Uterus (tissue), 4 donors: ENCODE data around the gene ARMH3. TPM values are rescaled to one million over a fixed set of nuclear protein-coding genes. Genes with fewer than 3 reads are reported as not detected.

ENCODE experiments used
- DNase-seq, 2 donors: peaks; one replicate each; pipeline ENCODE4 v3.0.0-alpha.2; 2019 to 2020
- H3K27ac ChIP-seq, 2 donors: fragments of 200-600 bp; sonication (generic); 1 replicate in 1 of 2; 2 replicates in 1 of 2; pipeline ENCODE4 v1.5.1; 2016 to 2018
- H3K27me3 ChIP-seq, 2 donors: fragments of 200-600 bp; sonication (generic); one replicate each; pipeline ENCODE4 v1.5.1; 2018 to 2019; ENCODE audit warnings: control low read depth in 1 of 2
- H3K36me3 ChIP-seq, 2 donors: fragments of 200-600 bp; sonication (generic); one replicate each; pipeline ENCODE4 v1.5.1; 2019; ENCODE audit warnings: control low read depth in 1 of 2
- H3K4me1 ChIP-seq, 2 donors: fragments of 200-600 bp; sonication (generic); one replicate each; pipeline ENCODE4 v1.5.1; 2018 to 2019; ENCODE audit warnings: control low read depth in 1 of 2
- H3K4me3 ChIP-seq, 2 donors: fragments of 200-600 bp; sonication (generic); 1 replicate in 1 of 2; 2 replicates in 1 of 2; pipeline ENCODE4 v1.5.1; 2018 to 2019; ENCODE audit warnings: mild to moderate bottlenecking in 1 of 2
- H3K9me3 ChIP-seq, 2 donors: fragments of 200-600 bp; sonication (generic); one replicate each; pipeline ENCODE4 v1.5.1; 2019; ENCODE audit warnings: control low read depth in 1 of 2
- CTCF ChIP-seq, 4 experiments: fragments of 200-600 bp in 2 of 4; fragments of 450-650 bp in 2 of 4; sonication (generic) in 2 of 4; IDR thresholded peaks; one replicate each; pipeline ENCODE4 v1.5.1; 2016 to 2019; ENCODE audit warnings: antibody characterized with exemption in 4 of 4, mild to moderate bottlenecking in 2 of 4, moderate library complexity in 1 of 4
- POLR2A ChIP-seq, 2 donors: fragments of 450-650 bp; IDR thresholded peaks; one replicate each; pipeline ENCODE4 v1.6.1; 2016; ENCODE audit warnings: antibody characterized with exemption in 2 of 2, mild to moderate bottlenecking in 1 of 2, moderate library complexity in 1 of 2
- intact Hi-C: fragments of 100-400 bp; cut with DNase I; formaldehyde crosslinking; loops from one replicate; pipeline ENCODE4 v1.15.1; 2023; ENCODE audit warnings: low total_unique reads
- total RNA-seq, 4 donors: library from RNA; depleted of rRNA in 3 of 4; stranded (reverse); fragments of >200 nt in 3 of 4; gene quantifications; one replicate each; pipeline versions ENCODE4 v1.1.0 to v1.2.4, GENCODE V29; 2014 to 2023
- donor health status: DM: yes; HTN: yes; CAD: no.

ARMH3 gene
- total RNA-seq, 4 donors from 2014 or later, result 10.6 to 29.8 (median 20.9) TPM

- Histone ChIP-seq H3K27me3 (no peaks in the 10 kb centered on the region), H3K4me3 (no peak overlapping the region), H3K36me3 (no peaks in the 10 kb centered on the region), H3K4me1 (no peaks in the 10 kb centered on the region), H3K9me3 (no peaks in the 10 kb centered on the region), H3K27ac (no peak overlapping the region)
- DNase-seq, result no peak
- TF ChIP-seq CTCF (IDR thresholded peaks at IDR 0.05), result no peak
- no peak for TF ChIP-seq POLR2A (IDR thresholded peaks at IDR 0.05)
- intact Hi-C loops, result no loop called here
Measured at GRCh38 chr10:102086196-102086595, 30.2 kb upstream of the ARMH3 start.

- H3K9me3 ChIP-seq, result no peaks in the 10 kb centered on the region
- H3K27me3 ChIP-seq, result no peaks in the 10 kb centered on the region
- DNase-seq, result no peak
- TF ChIP-seq CTCF (IDR thresholded peaks at IDR 0.05) (no peak), POLR2A (IDR thresholded peaks at IDR 0.05) (no peak)
- intact Hi-C loops, result no loop called here
- no peak overlapping the region for H3K27ac ChIP-seq
- no peaks in the 10 kb centered on the region for H3K36me3 ChIP-seq
- no peaks in the 10 kb centered on the region for H3K4me1 ChIP-seq
- H3K4me3 ChIP-seq, result no peak overlapping the region
Measured at GRCh38 chr10:102085336-102085735, 29.4 kb upstream of the ARMH3 start.

GRCh38 chr10:102083541-102083940 lies 27.6 kb upstream of the ARMH3 start:
- Histone ChIP-seq H3K27ac (no peak overlapping the region), H3K27me3 (no peaks in the 10 kb centered on the region), H3K4me3 (no peak overlapping the region), H3K4me1 (no peaks in the 10 kb centered on the region), H3K36me3 (no peaks in the 10 kb centered on the region), H3K9me3 (no peaks in the 10 kb centered on the region)
- intact Hi-C loops, result no loop called here
- DNase-seq, result no peak
- TF ChIP-seq POLR2A (IDR thresholded peaks at IDR 0.05) (no peak), CTCF (IDR thresholded peaks at IDR 0.05) (no peak)

GRCh38 chr10:102072673-102073527 lies 16.9 kb upstream of the ARMH3 start:
- H3K4me1 ChIP-seq, result no peaks in the 10 kb centered on the region
- intact Hi-C loops, result no loop called here
- H3K4me3 ChIP-seq, result no peak overlapping the region
- H3K9me3 ChIP-seq, result no peaks in the 10 kb centered on the region
- DNase-seq, result peak; percentile 75 to 82
- H3K27ac ChIP-seq, result no peak overlapping the region
- TF ChIP-seq POLR2A (IDR thresholded peaks at IDR 0.05), result no peak
- TF ChIP-seq CTCF (IDR thresholded peaks at IDR 0.05), result peak; percentile 78 to 84 (median 81)
- no peaks in the 10 kb centered on the region for H3K36me3 ChIP-seq
- H3K27me3 ChIP-seq, result no peaks in the 10 kb centered on the region

- TF ChIP-seq POLR2A (IDR thresholded peaks at IDR 0.05), result no peak
- no peak for TF ChIP-seq CTCF (IDR thresholded peaks at IDR 0.05)
- intact Hi-C loops, result no loop called here
- no peak for DNase-seq
- H3K27me3 ChIP-seq, result no peaks in the 10 kb centered on the region
- no peaks in the 10 kb centered on the region for H3K36me3 ChIP-seq
- H3K4me1 ChIP-seq, result peaks cover 0 to 17% of the 10 kb centered on the region in 2 donors
- H3K4me3 ChIP-seq, result no peak overlapping the region
- H3K9me3 ChIP-seq, result no peaks in the 10 kb centered on the region
- H3K27ac ChIP-seq, result no peak overlapping the region
Measured at GRCh38 chr10:102069071-102069470, 13.1 kb upstream of the ARMH3 start.
